GM18867 (cell line): ENCODE results near the gene NFKB1.

Experiments used
- ATAC-seq: cut with Tn5 transposase; IDR thresholded peaks from one replicate; pipeline ENCODE4 v1.9.1; 2021; ENCODE audit warnings: mild to moderate bottlenecking, moderate library complexity; ENCODE audit not compliant: unreplicated experiment

Gene NFKB1

GRCh38 chr4:102527695-102528283 lies 26.6 kb downstream of the NFKB1 start:
- ATAC-seq = no peak

GRCh38 chr4:102529977-102530376 lies 28.8 kb downstream of the NFKB1 start:
- no peak for ATAC-seq

- ATAC-seq = no peak
Measured at GRCh38 chr4:102530986-102531385, 29.8 kb downstream of the NFKB1 start.

- no peak for ATAC-seq
Measured at GRCh38 chr4:102531462-102531861, 30.3 kb downstream of the NFKB1 start.

- ATAC-seq = no peak
Measured at GRCh38 chr4:102533348-102533747, 32.2 kb downstream of the NFKB1 start.

- ATAC-seq = no peak
Measured at GRCh38 chr4:102533904-102534303, 32.7 kb downstream of the NFKB1 start.

- ATAC-seq = no peak
Measured at GRCh38 chr4:102534845-102535244, 33.7 kb downstream of the NFKB1 start.

- peak; percentile 77 for ATAC-seq
Measured at GRCh38 chr4:102535398-102536082, 34.4 kb downstream of the NFKB1 start.

- ATAC-seq = no peak
Measured at GRCh38 chr4:102536768-102537167, 35.6 kb downstream of the NFKB1 start.

- no peak for ATAC-seq
Measured at GRCh38 chr4:102537269-102537668, 36.1 kb downstream of the NFKB1 start.

GRCh38 chr4:102541697-102542096 lies 40.5 kb downstream of the NFKB1 start:
- no peak for ATAC-seq

- ATAC-seq = peak; percentile 92
Measured at GRCh38 chr4:102543030-102543928, 42.1 kb downstream of the NFKB1 start.

GRCh38 chr4:102546635-102547034 lies 45.5 kb downstream of the NFKB1 start:
- peak; percentile 34 for ATAC-seq

GRCh38 chr4:102547973-102548372 lies 46.8 kb downstream of the NFKB1 start:
- ATAC-seq = no peak

GRCh38 chr4:102551958-102552565 lies 50.9 kb downstream of the NFKB1 start:
- ATAC-seq = no peak

GRCh38 chr4:102552781-102553180 lies 51.6 kb downstream of the NFKB1 start:
- ATAC-seq = no peak

GRCh38 chr4:102553982-102554381 lies 52.8 kb downstream of the NFKB1 start:
- ATAC-seq = no peak

GRCh38 chr4:102554482-102554881 lies 53.3 kb downstream of the NFKB1 start:
- no peak for ATAC-seq

- ATAC-seq = no peak
Measured at GRCh38 chr4:102554992-102555391, 53.8 kb downstream of the NFKB1 start.

GRCh38 chr4:102557636-102558035 lies 56.5 kb downstream of the NFKB1 start:
- no peak for ATAC-seq

GRCh38 chr4:102560115-102560514 lies 59.0 kb downstream of the NFKB1 start:
- no peak for ATAC-seq
